CD4-positive, CD25-positive, alpha-beta regulatory T cell (primary cell): ENCODE measurements around the gene DTX2. TPM values are rescaled to one million over a fixed set of nuclear protein-coding genes. Genes with fewer than 3 reads are reported as not detected.
A peak's percentile ranks its signal among the peaks of the same experiment; 100 is the strongest.
"Not testable (repeated sequence)": the region's sequence is repeated elsewhere in the genome, so short reads cannot be mapped to it uniquely, and the experiment has no call there.

Source experiments
- ATAC-seq, 2 donors: fragments of 150-1000 bp; cut with Tn5 transposase; one replicate each; pipeline ENCODE4 v1.10.0; 2021; ENCODE audit warnings: low read depth in 2 of 2, moderate number of reproducible peaks in 2 of 2, moderate library complexity in 1 of 2
- DNase-seq, 3 donors: peaks; one replicate each; pipeline versions ENCODE4 v3.0.0 to v3.0.0-alpha.2; 2012 to 2022; ENCODE audit warnings: mixed read lengths in 1 of 3
- H3K27ac ChIP-seq: one replicate; pipeline ENCODE4 v1.7.0; 2013; ENCODE audit warnings: mild to moderate bottlenecking, low read length; ENCODE audit not compliant: insufficient read depth, poor library complexity, severe bottlenecking
- H3K27me3 ChIP-seq: one replicate; pipeline ENCODE4 v1.7.0; 2013; ENCODE audit warnings: low read length; ENCODE audit not compliant: control insufficient read depth, insufficient read depth
- H3K36me3 ChIP-seq: one replicate; pipeline ENCODE4 v1.7.0; 2013; ENCODE audit warnings: mild to moderate bottlenecking, low read length, moderate library complexity; ENCODE audit not compliant: control insufficient read depth, insufficient read depth
- H3K4me1 ChIP-seq: 2 replicates; pipeline ENCODE4 v1.7.0; 2013; ENCODE audit warnings: mild to moderate bottlenecking, low read length; ENCODE audit not compliant: insufficient read depth, control insufficient read depth, poor library complexity, severe bottlenecking
- H3K4me3 ChIP-seq: one replicate; pipeline ENCODE4 v1.7.0; 2013; ENCODE audit warnings: low read depth, mild to moderate bottlenecking, low read length, moderate library complexity
- H3K9me3 ChIP-seq, 2 experiments: 1 replicate in 1 of 2; 2 replicates in 1 of 2; pipeline ENCODE4 v1.7.0; 2013; ENCODE audit warnings: low read length in 2 of 2, mild to moderate bottlenecking in 1 of 2, moderate library complexity in 1 of 2; ENCODE audit not compliant: control insufficient read depth in 2 of 2
- H3K27ac Mint-ChIP-seq, 3 donors: one replicate each; pipeline ENCODE4 v1.8.0; 2020 to 2022; ENCODE audit warnings: mild to moderate bottlenecking in 3 of 3, mixed read lengths in 3 of 3, moderate library complexity in 2 of 3
- H3K27me3 Mint-ChIP-seq: one replicate; pipeline ENCODE4 v1.8.0; 2022; ENCODE audit warnings: mild to moderate bottlenecking, mixed read lengths
- H3K36me3 Mint-ChIP-seq: one replicate; pipeline ENCODE4 v1.8.0; 2020; ENCODE audit warnings: mixed read lengths
- H3K4me1 Mint-ChIP-seq, 4 donors: one replicate each; pipeline ENCODE4 v1.8.0; 2020 to 2022; ENCODE audit warnings: mixed read lengths in 4 of 4, mild to moderate bottlenecking in 1 of 4
- H3K4me3 Mint-ChIP-seq, 4 donors: one replicate each; pipeline ENCODE4 v1.8.0; 2020 to 2022; ENCODE audit warnings: mild to moderate bottlenecking in 4 of 4, mixed read lengths in 4 of 4, moderate library complexity in 3 of 4
- H3K9me3 Mint-ChIP-seq, 7 donors: one replicate each; pipeline ENCODE4 v1.8.0; 2020 to 2022; ENCODE audit warnings: mixed read lengths in 7 of 7, mild to moderate bottlenecking in 3 of 7, moderate library complexity in 2 of 7
- polyA plus RNA-seq, 4 donors: library from polyadenylated mRNA; unstranded; fragments of 300-500 nt; fragmentation: Illumina TruSeq; gene quantifications; one replicate each; pipeline ENCODE4 v1.2.3, GENCODE V29; 2021
- total RNA-seq: library from RNA; stranded (reverse); gene quantifications from one replicate; pipeline ENCODE4 v1.2.3, GENCODE V29; 2022

The DTX2 gene
- total and polyA plus RNA-seq, 5 donors from 2014 or later, result 10.7 to 36.0 (median 15.9) TPM

DNA sequence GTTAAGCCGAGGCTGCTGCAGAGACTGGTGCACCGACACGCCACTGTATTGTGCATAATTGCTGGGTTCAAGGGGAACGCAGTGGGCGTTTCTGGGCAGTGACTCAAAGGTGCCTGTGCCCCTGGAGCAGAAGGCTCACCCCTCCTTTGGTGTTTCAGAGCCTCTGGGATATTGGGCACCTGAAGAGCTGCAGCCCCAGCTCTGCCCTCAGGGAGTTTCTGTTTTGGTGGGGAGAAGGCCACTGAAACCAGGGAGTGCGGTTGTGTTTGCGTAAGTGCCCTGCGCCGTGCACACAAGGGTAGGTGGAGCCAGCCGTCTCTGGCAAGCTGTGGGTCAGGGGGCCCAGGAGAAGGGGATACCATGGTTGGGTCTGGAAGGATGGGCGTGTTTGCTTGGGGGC, 14.8 kb downstream of the DTX2 start:
- not testable (repeated sequence) for H3K27ac Mint-ChIP-seq, H3K27ac ChIP-seq, H3K27me3 ChIP-seq, H3K4me3 ChIP-seq, H3K9me3 Mint-ChIP-seq, H3K36me3 Mint-ChIP-seq, ATAC-seq, H3K4me1 Mint-ChIP-seq, H3K4me3 Mint-ChIP-seq, H3K27me3 Mint-ChIP-seq, H3K9me3 ChIP-seq, DNase-seq, H3K4me1 ChIP-seq, H3K36me3 ChIP-seq

DNA sequence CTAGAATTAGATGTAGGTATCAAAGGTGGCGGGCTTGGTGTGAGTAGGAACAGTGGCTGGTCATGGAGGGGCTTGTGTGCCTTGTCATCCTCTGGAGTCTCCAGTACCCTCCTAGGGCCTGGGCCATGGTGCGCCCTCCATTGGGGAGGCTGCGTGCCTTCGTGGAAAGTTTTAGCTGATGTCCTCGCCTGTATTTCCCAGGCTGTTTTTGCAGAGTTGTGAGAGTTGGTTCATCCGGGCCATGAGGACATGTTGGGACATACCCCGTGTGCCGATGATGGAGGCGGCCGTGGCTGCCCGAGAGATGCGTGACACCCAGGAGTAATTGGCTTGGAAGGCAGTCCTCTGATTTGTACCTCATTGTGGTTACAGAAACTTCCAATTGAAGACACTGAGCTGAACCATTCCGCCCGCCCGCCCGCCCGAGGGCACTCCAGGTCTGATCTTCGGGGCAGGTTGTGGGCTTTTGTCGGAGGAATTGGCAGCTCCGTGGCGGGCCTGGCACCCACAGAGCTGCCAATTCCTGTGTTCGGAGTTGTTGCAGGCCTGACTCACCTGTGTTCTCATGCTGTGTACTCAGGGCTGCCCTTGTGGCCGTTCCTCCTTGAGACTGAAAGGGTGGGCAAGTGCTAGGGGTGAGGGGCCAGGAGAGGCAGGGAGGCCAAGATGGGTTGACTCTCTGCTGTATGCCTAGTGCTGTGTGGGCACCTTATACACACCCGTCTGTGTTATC, 15.4 kb downstream of the DTX2 start:
- not testable (repeated sequence) for H3K4me1 ChIP-seq, H3K9me3 Mint-ChIP-seq, H3K4me3 Mint-ChIP-seq, H3K36me3 ChIP-seq, H3K27me3 Mint-ChIP-seq, H3K4me1 Mint-ChIP-seq, H3K27ac ChIP-seq, H3K27ac Mint-ChIP-seq, H3K27me3 ChIP-seq, H3K36me3 Mint-ChIP-seq, DNase-seq, H3K9me3 ChIP-seq, H3K4me3 ChIP-seq
- peak in 1 of 2 donors; percentile 16 for ATAC-seq

DNA sequence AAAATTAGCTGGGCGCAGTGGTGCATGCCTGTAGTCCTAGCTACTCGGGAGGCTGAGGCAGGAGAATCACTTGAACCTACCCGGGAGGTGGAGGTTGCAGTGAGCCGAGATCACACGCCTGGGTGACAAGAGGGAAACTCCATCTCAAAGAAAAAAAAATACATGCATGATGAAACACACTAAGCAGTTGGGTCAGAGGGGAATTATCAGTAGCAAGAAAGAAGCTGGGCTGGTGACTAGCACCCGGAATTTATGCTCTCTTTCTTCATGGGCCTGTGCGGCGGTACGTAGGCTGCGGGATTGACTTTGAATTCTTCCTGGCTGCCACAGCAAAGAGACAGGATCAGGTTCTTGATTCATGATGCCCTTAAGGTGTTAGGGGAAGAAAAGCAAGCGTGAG, 18.1 kb downstream of the DTX2 start:
- not testable (repeated sequence) for DNase-seq, H3K36me3 ChIP-seq, H3K4me3 Mint-ChIP-seq, H3K36me3 Mint-ChIP-seq, H3K27ac Mint-ChIP-seq, H3K9me3 ChIP-seq, H3K4me3 ChIP-seq, H3K9me3 Mint-ChIP-seq, ATAC-seq, H3K4me1 ChIP-seq, H3K4me1 Mint-ChIP-seq, H3K27ac ChIP-seq, H3K27me3 ChIP-seq, H3K27me3 Mint-ChIP-seq

DNA sequence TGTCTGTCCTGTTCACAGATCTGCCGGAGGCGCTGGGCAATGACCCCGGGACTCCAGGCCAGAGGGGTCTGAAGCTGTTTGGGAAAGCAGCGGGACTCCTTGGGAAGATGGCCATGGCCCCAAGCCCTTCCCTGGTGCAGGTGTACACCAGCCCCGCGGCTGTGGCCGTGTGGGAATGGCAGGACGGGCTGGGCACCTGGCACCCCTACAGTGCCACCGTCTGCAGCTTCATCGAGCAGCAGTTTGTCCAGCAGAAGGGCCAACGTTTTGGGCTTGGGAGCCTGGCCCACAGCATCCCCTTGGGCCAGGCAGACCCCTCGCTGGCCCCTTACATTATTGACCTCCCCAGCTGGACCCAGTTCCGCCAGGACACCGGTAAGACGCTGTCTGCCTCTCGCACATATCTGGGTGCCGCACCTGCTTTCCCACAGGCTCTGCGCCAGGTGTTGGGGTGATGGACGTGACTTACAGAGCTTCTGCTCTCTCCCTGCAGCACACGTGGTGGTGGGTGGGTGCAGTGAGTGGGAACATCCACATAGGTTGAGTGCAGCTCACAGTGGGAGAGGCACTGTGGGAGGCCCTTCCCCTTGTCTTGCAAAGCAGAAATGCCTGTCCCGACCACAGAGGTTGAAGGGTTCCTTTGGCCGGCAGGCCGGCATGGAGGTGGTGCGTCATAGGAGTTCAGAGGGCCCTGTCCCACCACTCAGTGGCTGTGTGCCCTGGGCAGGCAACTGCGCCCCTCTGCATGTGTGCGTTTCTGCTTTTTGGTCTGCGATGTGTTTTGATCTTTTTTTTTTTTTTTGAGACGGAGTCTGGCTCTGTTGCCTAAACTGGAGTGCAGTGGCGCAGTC, 19.1 kb downstream of the DTX2 start:
- not testable (repeated sequence) for DNase-seq, H3K27me3 Mint-ChIP-seq, H3K27me3 ChIP-seq, ATAC-seq, H3K4me3 Mint-ChIP-seq, H3K36me3 ChIP-seq, H3K4me1 Mint-ChIP-seq, H3K4me1 ChIP-seq, H3K27ac Mint-ChIP-seq, H3K36me3 Mint-ChIP-seq, H3K4me3 ChIP-seq, H3K27ac ChIP-seq, H3K9me3 ChIP-seq, H3K9me3 Mint-ChIP-seq

DNA sequence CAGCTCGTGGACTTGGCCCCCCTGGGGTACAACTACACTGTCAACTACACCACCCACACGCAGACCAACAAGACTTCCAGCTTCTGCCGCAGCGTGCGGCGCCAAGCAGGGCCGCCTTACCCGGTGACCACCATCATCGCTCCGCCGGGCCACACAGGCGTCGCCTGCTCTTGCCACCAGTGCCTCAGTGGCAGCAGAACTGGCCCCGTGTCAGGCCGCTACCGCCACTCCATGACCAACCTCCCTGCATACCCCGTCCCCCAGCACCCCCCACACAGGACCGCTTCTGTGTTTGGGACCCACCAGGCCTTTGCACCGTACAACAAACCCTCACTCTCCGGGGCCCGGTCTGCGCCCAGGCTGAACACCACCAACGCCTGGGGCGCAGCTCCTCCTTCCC, 21.2 kb downstream of the DTX2 start:
- H3K4me1 Mint-ChIP-seq, H3K27me3 Mint-ChIP-seq, H3K27ac Mint-ChIP-seq, H3K36me3 Mint-ChIP-seq, H3K4me3 Mint-ChIP-seq, H3K4me3 ChIP-seq, ATAC-seq, H3K27me3 ChIP-seq, H3K9me3 Mint-ChIP-seq, H3K9me3 ChIP-seq, H3K27ac ChIP-seq, DNase-seq, H3K36me3 ChIP-seq, H3K4me1 ChIP-seq: not testable (repeated sequence)

DNA sequence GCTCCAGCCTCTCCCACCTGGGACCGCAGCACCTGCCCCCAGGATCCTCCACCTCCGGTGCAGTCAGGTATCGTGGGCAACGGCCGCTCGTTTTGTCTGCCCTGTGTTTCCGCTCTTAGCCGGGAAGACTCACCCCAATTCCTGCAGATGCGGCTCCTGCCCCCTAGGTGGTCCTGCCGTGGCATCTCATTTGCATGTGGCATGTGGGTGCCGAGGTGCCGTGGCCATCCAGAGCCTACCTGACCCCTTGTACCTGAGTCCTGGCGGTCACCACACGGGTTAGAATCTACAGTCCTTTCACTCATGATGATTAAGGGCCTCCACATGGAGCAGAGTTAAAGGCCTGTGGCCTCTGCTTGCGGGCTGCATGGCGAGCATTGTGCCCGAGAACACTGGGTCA, 21.6 kb downstream of the DTX2 start:
- not testable (repeated sequence) for H3K4me3 Mint-ChIP-seq, H3K36me3 ChIP-seq, DNase-seq, H3K4me1 ChIP-seq, H3K27ac ChIP-seq, ATAC-seq, H3K9me3 ChIP-seq, H3K27me3 Mint-ChIP-seq, H3K36me3 Mint-ChIP-seq, H3K27ac Mint-ChIP-seq, H3K4me3 ChIP-seq, H3K4me1 Mint-ChIP-seq, H3K9me3 Mint-ChIP-seq, H3K27me3 ChIP-seq

DNA sequence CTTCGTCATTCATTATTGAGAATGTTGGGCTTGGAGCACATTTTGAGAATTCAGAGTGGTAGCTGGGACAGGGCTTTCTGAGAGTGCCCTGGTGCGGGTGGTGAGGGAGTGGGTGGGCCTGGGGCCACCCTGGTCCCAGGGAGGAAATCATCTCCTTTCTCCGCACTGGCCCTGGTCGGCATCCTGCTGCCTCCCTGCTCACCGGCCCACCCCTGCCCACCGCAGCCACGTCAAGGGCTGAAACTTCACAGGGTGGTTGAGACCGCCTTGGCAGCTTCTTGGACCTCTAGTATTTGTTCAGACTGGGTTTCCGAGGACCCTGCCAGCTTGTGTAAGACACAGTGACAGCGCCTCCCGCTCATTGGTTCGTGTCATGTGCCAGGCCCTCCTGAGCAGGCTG, 22.9 kb downstream of the DTX2 start:
- not testable (repeated sequence) for DNase-seq, H3K9me3 Mint-ChIP-seq, H3K36me3 ChIP-seq, H3K4me1 Mint-ChIP-seq, H3K27me3 Mint-ChIP-seq, H3K9me3 ChIP-seq, H3K4me1 ChIP-seq, H3K4me3 ChIP-seq, H3K27ac ChIP-seq, H3K36me3 Mint-ChIP-seq, H3K4me3 Mint-ChIP-seq, ATAC-seq, H3K27ac Mint-ChIP-seq, H3K27me3 ChIP-seq
